ENCODE measurements around the gene IQGAP2.
"Not testable (repeated sequence)": the region's sequence is repeated elsewhere in the genome, so short reads cannot be mapped to it uniquely, and the experiment has no call there.

IQGAP2 gene

DNA sequence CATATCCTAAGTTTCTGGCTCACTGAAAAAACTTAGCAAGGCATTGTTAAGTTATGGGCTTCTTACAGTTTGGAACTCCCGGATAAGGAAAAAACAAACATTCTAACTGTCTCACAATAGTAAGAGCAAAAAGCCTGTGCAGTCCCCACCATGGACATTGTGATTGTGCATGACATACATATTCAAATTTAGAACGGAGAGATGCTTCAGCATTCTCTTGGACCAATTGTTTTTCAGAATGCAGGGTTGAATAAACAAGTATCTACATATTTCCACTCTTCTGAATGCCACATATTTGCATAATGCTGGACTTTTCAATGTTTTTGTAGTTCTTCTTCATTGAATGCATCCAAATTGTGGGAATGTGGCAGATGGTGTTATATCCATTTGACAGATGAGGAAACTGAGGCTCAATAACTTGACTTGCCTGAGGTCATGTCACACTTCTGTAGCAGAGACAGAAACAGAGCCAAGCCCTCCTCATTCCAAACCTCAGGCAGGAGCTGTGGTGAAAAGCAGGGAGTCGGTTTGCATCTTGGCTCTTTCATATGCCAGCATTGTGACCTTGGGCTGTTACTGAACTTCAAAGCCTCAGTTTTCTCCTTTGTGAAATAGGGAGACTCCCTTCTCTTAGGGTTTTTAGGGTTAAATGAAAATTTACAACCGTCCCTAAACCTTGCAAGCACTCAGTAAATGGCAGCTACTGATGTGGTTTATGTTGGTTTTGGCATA lies 95.1 kb downstream of the IQGAP2 start:
- no peak for DNase-seq (ENCODE audit: low read depth in 1 of 2, low spot score in 1 of 2)
- in situ Hi-C loops (cut with HindIII; ENCODE audit: low pct_unique_long_range_greater_than_20kb, low sequenced_read_pairs), result no loop called here
- no peak for TF ChIP-seq JUND (IDR thresholded peaks at IDR 0.05; ENCODE audit: low read depth)

- no peak for TF ChIP-seq JUND (IDR thresholded peaks at IDR 0.05; ENCODE audit: low read depth)
- in situ Hi-C loops (cut with HindIII; ENCODE audit: low pct_unique_long_range_greater_than_20kb, low sequenced_read_pairs), result no loop called here
- DNase-seq (ENCODE audit: low read depth in 1 of 2, low spot score in 1 of 2), result no peak
Observed at GRCh38 chr5:76499507-76500161, 96.5 kb downstream of the IQGAP2 start.

DNA sequence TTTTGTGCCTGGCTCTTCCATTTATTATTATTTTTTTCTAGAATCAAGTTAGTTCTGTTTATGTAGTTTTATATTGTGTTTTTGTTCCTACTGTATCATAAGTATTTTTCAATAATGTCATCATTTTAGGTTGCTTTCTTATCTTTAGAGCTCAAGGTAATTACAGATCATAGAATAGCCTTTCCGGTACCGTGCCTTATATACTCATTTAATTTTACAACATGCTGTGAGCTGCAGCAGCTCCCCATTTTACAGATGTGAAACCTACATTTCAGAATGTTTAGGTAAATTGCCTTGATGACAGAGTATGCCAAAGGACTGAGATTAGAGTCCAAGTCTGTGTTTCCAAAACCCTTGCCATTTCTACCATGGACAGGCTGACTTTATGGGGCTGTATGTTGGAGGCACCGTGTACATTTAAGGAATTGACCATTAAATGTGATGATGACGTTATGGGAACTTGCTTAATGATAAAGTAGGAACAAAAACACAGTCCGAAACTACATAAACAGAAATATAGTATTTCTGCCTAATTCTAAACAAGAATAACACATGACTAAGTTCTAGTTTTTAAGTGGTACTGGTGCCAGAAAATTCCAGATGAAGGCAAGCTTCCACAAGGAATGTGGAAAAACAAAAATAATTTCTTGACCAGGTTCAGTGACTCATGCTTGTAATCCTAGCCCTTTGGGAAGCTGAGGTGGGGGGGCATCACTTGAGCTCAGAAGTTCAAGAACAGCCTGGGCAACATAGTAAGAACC lies 97.7 kb downstream of the IQGAP2 start:
- DNase-seq (ENCODE audit: low read depth in 1 of 2, low spot score in 1 of 2), result no peak
- TF ChIP-seq JUND (IDR thresholded peaks at IDR 0.05; ENCODE audit: low read depth), result no peak
- in situ Hi-C loops (cut with HindIII; ENCODE audit: low pct_unique_long_range_greater_than_20kb, low sequenced_read_pairs), result no loop called here

DNA sequence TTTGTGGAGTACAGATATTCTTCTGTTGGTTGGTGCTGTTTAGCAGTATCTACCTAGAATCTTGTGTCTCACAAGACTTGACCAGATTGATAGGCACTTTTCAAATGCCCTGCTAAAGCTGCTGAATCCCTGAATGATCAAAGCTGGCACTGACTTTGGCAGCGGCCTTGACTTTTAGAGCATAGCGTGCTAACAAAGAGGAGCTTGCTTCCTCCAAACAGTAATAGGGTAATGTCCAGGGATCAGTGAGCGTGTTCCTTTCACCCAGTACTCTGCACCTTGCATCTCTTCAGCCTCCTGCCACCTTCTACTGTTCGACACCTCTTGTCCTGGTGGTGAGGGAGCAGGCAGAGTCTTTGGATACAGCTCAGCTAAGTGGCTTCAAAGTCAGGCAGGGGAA lies 100.8 kb downstream of the IQGAP2 start:
- DNase-seq (ENCODE audit: low read depth in 1 of 2, low spot score in 1 of 2), result no peak
- no peak for TF ChIP-seq JUND (IDR thresholded peaks at IDR 0.05; ENCODE audit: low read depth)
- in situ Hi-C loops (cut with HindIII; ENCODE audit: low pct_unique_long_range_greater_than_20kb, low sequenced_read_pairs), result no loop called here

DNA sequence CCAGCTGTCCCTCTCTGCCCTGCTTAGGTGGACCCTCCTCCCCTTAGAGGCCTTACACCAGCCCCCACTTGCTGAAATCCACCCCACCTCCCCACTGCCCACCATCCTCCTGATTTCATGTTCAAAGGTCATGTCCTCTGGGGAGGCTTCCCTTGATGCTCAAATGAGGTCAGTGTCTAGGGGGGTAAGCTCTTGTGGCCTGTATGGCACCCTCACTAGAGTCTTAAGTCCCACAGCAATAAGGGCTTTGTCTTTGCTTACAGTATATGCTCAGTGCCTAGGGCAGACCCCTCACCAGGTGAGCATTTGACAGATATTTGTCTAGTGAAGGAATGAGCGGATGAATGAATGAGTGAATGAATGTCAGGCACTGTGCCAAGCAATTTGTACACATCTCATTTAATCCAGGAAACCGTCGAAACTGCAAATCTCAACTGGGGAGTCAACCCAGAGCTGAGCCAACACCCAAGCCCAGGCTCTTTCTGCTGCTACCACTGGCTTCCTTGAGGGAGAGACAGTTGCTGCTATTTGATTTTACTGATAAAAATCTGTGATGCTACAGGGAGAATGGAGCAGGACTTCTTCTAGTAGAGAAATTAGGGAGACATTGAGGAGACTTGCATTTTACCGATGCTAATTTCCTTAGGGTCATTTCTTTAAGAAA lies 101.9 kb downstream of the IQGAP2 start:
- DNase-seq (ENCODE audit: low read depth in 1 of 2, low spot score in 1 of 2), result no peak
- in situ Hi-C loops (cut with HindIII; ENCODE audit: low pct_unique_long_range_greater_than_20kb, low sequenced_read_pairs), result no loop called here

DNA sequence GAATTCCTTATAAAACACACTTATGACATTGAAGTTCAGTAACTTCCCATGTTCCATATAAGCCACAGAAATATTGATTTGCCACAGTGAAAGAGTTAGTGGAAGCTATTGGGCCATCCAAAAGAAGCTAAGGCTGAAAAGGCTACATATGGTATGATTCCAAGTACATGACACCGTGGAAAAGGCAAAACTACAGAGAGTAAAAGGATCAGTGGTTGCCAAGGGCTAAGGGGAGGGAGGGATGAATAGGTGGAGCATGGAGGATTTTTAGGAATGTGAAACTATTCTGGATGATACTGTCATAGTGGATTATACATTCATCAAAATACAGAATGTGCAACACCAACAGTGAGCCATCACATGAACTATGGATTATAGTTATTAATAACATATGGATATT lies 110.4 kb downstream of the IQGAP2 start:
- DNase-seq (ENCODE audit: low read depth in 1 of 2, low spot score in 1 of 2), result no peak
- in situ Hi-C loops (cut with HindIII; ENCODE audit: low pct_unique_long_range_greater_than_20kb, low sequenced_read_pairs), result no loop called here
- no peak for TF ChIP-seq JUND (IDR thresholded peaks at IDR 0.05; ENCODE audit: low read depth)

More for the DNA sequence above, 101.9 kb downstream of the IQGAP2 start:
- no peak for TF ChIP-seq JUND (IDR thresholded peaks at IDR 0.05; ENCODE audit: low read depth)

DNA sequence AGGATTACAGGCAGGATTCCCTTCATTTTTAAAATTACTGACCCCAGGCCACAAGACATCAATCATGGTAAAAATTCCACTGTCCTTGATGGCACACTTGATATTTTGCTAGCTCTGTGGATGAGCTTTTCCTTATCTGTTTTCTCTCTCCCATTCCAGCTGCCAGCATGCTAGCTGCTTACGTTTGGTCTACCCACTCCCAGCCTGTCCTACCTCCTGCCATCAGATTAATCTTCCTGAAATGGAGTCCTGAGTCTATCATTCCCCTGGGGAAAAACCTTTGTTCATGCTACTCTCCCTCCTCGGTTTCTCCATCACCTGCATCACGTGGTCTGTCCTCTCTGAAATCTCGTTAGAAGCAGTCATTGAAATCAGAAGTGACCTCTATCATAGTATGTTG lies 111.2 kb downstream of the IQGAP2 start:
- in situ Hi-C loops (cut with HindIII; ENCODE audit: low pct_unique_long_range_greater_than_20kb, low sequenced_read_pairs), result no loop called here
- TF ChIP-seq JUND (IDR thresholded peaks at IDR 0.05; ENCODE audit: low read depth), result no peak
- DNase-seq (ENCODE audit: low read depth in 1 of 2, low spot score in 1 of 2), result no peak

DNA sequence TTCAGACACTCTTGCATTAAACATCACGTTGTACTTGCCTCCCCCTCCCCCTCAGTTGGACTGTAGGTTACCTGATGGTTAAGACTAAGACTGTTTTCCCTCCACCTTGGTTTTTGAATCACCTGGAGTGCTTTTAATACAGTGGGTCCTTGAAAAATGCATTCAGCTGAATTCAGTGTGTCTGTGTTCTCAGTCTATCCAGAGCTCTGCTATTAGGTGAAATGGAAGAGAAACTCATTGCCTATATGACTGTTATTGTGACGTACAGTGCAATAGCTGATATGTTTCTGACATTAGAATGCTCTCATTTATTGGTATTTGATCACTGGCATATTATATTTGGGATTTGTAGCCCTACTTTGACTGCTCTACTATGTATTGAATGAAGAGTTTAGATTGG lies 111.6 kb downstream of the IQGAP2 start:
- no peak for TF ChIP-seq JUND (IDR thresholded peaks at IDR 0.05; ENCODE audit: low read depth)
- in situ Hi-C loops (cut with HindIII; ENCODE audit: low pct_unique_long_range_greater_than_20kb, low sequenced_read_pairs), result no loop called here
- no peak for DNase-seq (ENCODE audit: low read depth in 1 of 2, low spot score in 1 of 2)

DNA sequence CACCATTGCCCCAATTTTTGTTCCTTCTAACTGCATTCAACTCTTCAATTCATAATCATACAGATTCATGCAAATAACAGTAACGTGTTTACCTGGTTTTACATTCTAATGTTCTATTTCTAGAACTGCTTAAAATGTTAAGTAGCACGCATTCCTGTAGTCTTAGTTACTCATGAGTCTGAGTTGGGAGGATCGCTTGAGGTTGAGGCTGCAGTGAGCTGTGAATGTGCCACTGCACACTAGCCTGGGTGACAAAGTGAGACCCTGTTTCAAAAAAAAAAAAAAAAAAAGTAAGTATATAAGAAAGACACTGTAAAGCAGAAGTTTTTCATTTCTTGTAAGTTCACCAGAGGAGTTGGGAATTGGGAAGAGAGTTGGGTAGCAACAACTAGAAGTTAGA lies 114.2 kb downstream of the IQGAP2 start:
- DNase-seq (ENCODE audit: low read depth in 1 of 2, low spot score in 1 of 2), result no peak
- in situ Hi-C loops (cut with HindIII; ENCODE audit: low pct_unique_long_range_greater_than_20kb, low sequenced_read_pairs), result no loop called here
- no peak for TF ChIP-seq JUND (IDR thresholded peaks at IDR 0.05; ENCODE audit: low read depth)

GRCh38 chr5:76518246-76518645 lies 115.2 kb downstream of the IQGAP2 start:
- in situ Hi-C loops (cut with HindIII; ENCODE audit: low pct_unique_long_range_greater_than_20kb, low sequenced_read_pairs); DNase-seq (ENCODE audit: low read depth in 1 of 2, low spot score in 1 of 2): not testable (repeated sequence)

GRCh38 chr5:76521240-76521758 lies 118.2 kb downstream of the IQGAP2 start:
- no peak for DNase-seq (ENCODE audit: low read depth in 1 of 2, low spot score in 1 of 2)
- in situ Hi-C loops (cut with HindIII; ENCODE audit: low pct_unique_long_range_greater_than_20kb, low sequenced_read_pairs), result no loop called here
- no peak for TF ChIP-seq JUND (IDR thresholded peaks at IDR 0.05; ENCODE audit: low read depth)

DNA sequence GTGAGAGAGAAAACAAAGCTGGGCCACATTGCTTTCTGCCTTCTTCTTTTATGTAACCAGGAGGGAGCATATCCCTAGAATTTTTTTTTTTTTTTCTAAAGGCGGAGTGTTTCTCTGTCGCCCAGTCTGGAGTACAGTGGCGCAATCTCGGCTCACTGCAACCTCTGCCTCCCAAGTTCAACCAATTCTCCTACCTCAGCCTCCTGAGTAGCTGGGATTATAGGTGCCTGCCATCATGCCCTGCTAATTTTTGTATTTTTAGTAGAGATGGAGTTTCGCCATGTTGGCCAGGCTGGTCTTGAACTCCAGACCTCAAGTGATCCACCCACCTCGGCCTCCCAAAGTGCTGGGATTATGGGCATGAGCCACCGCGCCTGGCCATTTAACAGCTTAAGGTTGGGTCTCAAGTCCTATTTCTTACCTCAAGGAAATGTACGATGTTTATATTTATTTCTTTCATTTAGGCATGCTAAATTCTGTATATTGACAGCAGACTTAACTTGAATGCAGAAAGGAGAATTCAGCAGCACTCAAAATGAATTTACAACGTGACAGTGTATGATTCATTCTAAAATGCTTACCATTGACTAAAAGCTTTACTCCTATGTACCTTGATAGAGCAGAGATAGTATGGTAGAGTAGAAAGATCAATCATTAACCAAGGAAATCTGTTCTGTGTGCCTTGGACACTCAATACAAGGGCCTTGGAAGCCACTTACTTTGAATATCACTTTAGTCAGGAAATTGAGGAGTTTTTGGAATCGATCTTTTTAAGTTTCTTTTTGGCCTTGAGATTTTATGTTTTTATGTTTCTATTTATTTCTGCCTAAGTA lies 119.2 kb downstream of the IQGAP2 start:
- in situ Hi-C loops (cut with HindIII; ENCODE audit: low pct_unique_long_range_greater_than_20kb, low sequenced_read_pairs), result no loop called here
- DNase-seq (ENCODE audit: low read depth in 1 of 2, low spot score in 1 of 2), result no peak
- TF ChIP-seq JUND (IDR thresholded peaks at IDR 0.05; ENCODE audit: low read depth), result no peak
